Activated naive CD8-positive, alpha-beta T cell treated with anti-CD3 and anti-CD28 coated beads, Interleukin-2, amount 50 U/mL, for 16 hours (primary cell): Measurements from ENCODE around the gene ASTN2.

Source experiments
- DNase-seq: peaks from one replicate; pipeline ENCODE4 v3.0.0-alpha.2; 2020; ENCODE audit warnings: low read depth, low spot score

ASTN2 gene

GRCh38 chr9:117414906-117415331 lies at the start of gene ASTN2:
TSS of gene ASTN2 (minus strand) at chr9:117415057. CDS start at chr9:117414938, 119 bp downstream.
- DNase-seq: no peak

GRCh38 chr9:117462861-117463260 lies 48.0 kb upstream of the ASTN2 start:
- DNase-seq: no peak

- no peak for DNase-seq
These were observed 46.5 kb upstream of the ASTN2 start for GRCh38 chr9:117461386-117461785.

- no peak for DNase-seq
These were observed 45.9 kb upstream of the ASTN2 start for GRCh38 chr9:117460743-117461142.

GRCh38 chr9:117459913-117460312 lies 45.1 kb upstream of the ASTN2 start:
- no peak for DNase-seq

- no peak for DNase-seq
These were observed 43.2 kb upstream of the ASTN2 start for GRCh38 chr9:117458066-117458465.

- DNase-seq: no peak
These were observed 39.9 kb upstream of the ASTN2 start for GRCh38 chr9:117454711-117455110.

GRCh38 chr9:117453737-117454136 lies 38.9 kb upstream of the ASTN2 start:
- DNase-seq: no peak

- no peak for DNase-seq
These were observed 36.5 kb upstream of the ASTN2 start for GRCh38 chr9:117451311-117451710.

- DNase-seq: no peak
These were observed 33.2 kb upstream of the ASTN2 start for GRCh38 chr9:117448066-117448465.

GRCh38 chr9:117445631-117446030 lies 30.8 kb upstream of the ASTN2 start:
- DNase-seq: no peak

GRCh38 chr9:117444501-117444900 lies 29.6 kb upstream of the ASTN2 start:
- no peak for DNase-seq

GRCh38 chr9:117437283-117437682 lies 22.4 kb upstream of the ASTN2 start:
- DNase-seq: no peak

GRCh38 chr9:117435630-117436261 lies 20.9 kb upstream of the ASTN2 start:
- no peak for DNase-seq

- no peak for DNase-seq
These were observed 19.7 kb upstream of the ASTN2 start for GRCh38 chr9:117434566-117434965.

- DNase-seq: no peak
These were observed 16.0 kb upstream of the ASTN2 start for GRCh38 chr9:117430813-117431212.

GRCh38 chr9:117427357-117427913 lies 12.6 kb upstream of the ASTN2 start:
- no peak for DNase-seq

GRCh38 chr9:117425566-117425965 lies 10.7 kb upstream of the ASTN2 start:
- no peak for DNase-seq

GRCh38 chr9:117424291-117424690 lies 9.4 kb upstream of the ASTN2 start:
- DNase-seq: no peak

GRCh38 chr9:117418111-117418510 lies 3.3 kb upstream of the ASTN2 start:
- DNase-seq: no peak

- no peak for DNase-seq
These were observed 2.0 kb upstream of the ASTN2 start for GRCh38 chr9:117416856-117417255.

- DNase-seq: no peak
These were observed 579 bp upstream of the ASTN2 start for GRCh38 chr9:117415358-117415914.

GRCh38 chr9:117414220-117414905 lies 494 bp downstream of the ASTN2 start:
- DNase-seq: no peak
